OCI-LY3 (cell line): ENCODE data around the gene KCNC4.

Experiments used
- H2AFZ ChIP-seq: fragments of 200-600, 300-600 bp; shearing (Covaris generic); 2 replicates; pipeline ENCODE4 v1.6.0; 2014; ENCODE audit warnings: antibody characterized with exemption, low read depth, low read length
- H3K27ac ChIP-seq: fragments of 200-600, 300-600 bp; sonication (generic); 2 replicates; pipeline ENCODE4 v1.5.1; 2014; ENCODE audit warnings: mild to moderate bottlenecking, low read length, moderate library complexity, mixed read lengths
- H3K27me3 ChIP-seq: fragments of 200-600, 300-600 bp; sonication (generic); 2 replicates; pipeline ENCODE4 v1.6.1; 2014; ENCODE audit warnings: low read depth, low read length, mixed read lengths
- H3K36me3 ChIP-seq: fragments of 200-600, 300-600 bp; sonication (generic); replicated peaks from 2 replicates; pipeline ENCODE3; 2014; ENCODE audit warnings: low read depth, low read length, mixed read lengths
- H3K4me1 ChIP-seq: fragments of 300-600, 200-600 bp; sonication (generic); 2 replicates; pipeline ENCODE4 v1.6.1; 2014; ENCODE audit warnings: low read length, mixed read lengths
- H3K4me2 ChIP-seq: fragments of 200-600, 300-600 bp; sonication (generic); 2 replicates; pipeline ENCODE4 v1.6.1; 2014; ENCODE audit warnings: low read length, mixed read lengths
- H3K4me3 ChIP-seq: fragments of 300-600, 200-600 bp; sonication (generic); 2 replicates; pipeline ENCODE4 v1.5.1; 2014; ENCODE audit warnings: antibody characterized with exemption, mild to moderate bottlenecking, low read length, moderate library complexity
- H3K79me2 ChIP-seq: fragments of 300-600, 200-600 bp; shearing (Covaris generic); 2 replicates; pipeline ENCODE4 v1.6.1; 2014; ENCODE audit warnings: mild to moderate bottlenecking, low read length, mixed read lengths
- H3K9ac ChIP-seq: fragments of 300-600, 200-600 bp; shearing (Covaris generic); 2 replicates; pipeline ENCODE4 v1.6.0; 2014; ENCODE audit warnings: mild to moderate bottlenecking, low read length, moderate library complexity
- H3K9me3 ChIP-seq: fragments of 200-600, 300-600 bp; shearing (Covaris generic); 2 replicates; pipeline ENCODE4 v1.6.1; 2014; ENCODE audit warnings: low read length, mixed read lengths; ENCODE audit not compliant: insufficient read depth
- H4K20me1 ChIP-seq: fragments of 200-600, 300-600 bp; sonication (generic); 2 replicates; pipeline ENCODE4 v1.6.1; 2016; ENCODE audit warnings: low read length, mixed read lengths; ENCODE audit not compliant: insufficient read depth
- CTCF ChIP-seq: fragments of 200-600, 300-600 bp; sonication (generic); IDR thresholded peaks from 2 replicates; pipeline ENCODE4 v1.5.1; 2014; ENCODE audit warnings: antibody characterized with exemption, low read length, low read depth
- EZH2phosphoT487 ChIP-seq: fragments of 200-600 bp; shearing (Covaris generic); IDR thresholded peaks from 2 replicates; pipeline ENCODE4 v1.6.1; 2018; ENCODE audit warnings: antibody characterized with exemption, mixed run types, low read depth

The KCNC4 gene

GRCh38 chr1:110176299-110176956 lies 33.7 kb upstream of the KCNC4 start:
- Histone ChIP-seq H3K27ac (no peak overlapping the region), H3K4me3 (no peak overlapping the region), H3K9me3 (no peaks in the 10 kb centered on the region), H3K4me1 (no peaks in the 10 kb centered on the region), H3K79me2 (no peaks in the 10 kb centered on the region), H3K4me2 (no peak overlapping the region), H4K20me1 (no peaks in the 10 kb centered on the region), H3K36me3 (no peaks in the 10 kb centered on the region), H3K9ac (no peak overlapping the region), H2AFZ (no peak overlapping the region), H3K27me3 (no peaks in the 10 kb centered on the region)
- TF ChIP-seq EZH2phosphoT487: no peak
- no peak for TF ChIP-seq CTCF

- no peak overlapping the region for H3K9ac ChIP-seq
- no peak for TF ChIP-seq EZH2phosphoT487
- no peak for TF ChIP-seq CTCF
- no peaks in the 10 kb centered on the region for H3K9me3 ChIP-seq
- no peaks in the 10 kb centered on the region for H3K36me3 ChIP-seq
- no peak overlapping the region for H3K27ac ChIP-seq
- H3K4me3 ChIP-seq: no peak overlapping the region
- H3K4me2 ChIP-seq: no peak overlapping the region
- H3K4me1 ChIP-seq: no peaks in the 10 kb centered on the region
- H4K20me1 ChIP-seq: no peaks in the 10 kb centered on the region
- no peak overlapping the region for H2AFZ ChIP-seq
- no peaks in the 10 kb centered on the region for H3K79me2 ChIP-seq
- H3K27me3 ChIP-seq: no peaks in the 10 kb centered on the region
These were observed 32.3 kb upstream of the KCNC4 start for GRCh38 chr1:110177775-110178174.

GRCh38 chr1:110183642-110184167 lies 26.4 kb upstream of the KCNC4 start:
- H3K9ac ChIP-seq: no peak overlapping the region
- no peaks in the 10 kb centered on the region for H3K4me1 ChIP-seq
- no peak overlapping the region for H3K27ac ChIP-seq
- H3K79me2 ChIP-seq: no peaks in the 10 kb centered on the region
- no peaks in the 10 kb centered on the region for H4K20me1 ChIP-seq
- TF ChIP-seq EZH2phosphoT487: no peak
- no peak overlapping the region for H2AFZ ChIP-seq
- H3K27me3 ChIP-seq: no peaks in the 10 kb centered on the region
- H3K36me3 ChIP-seq: no peaks in the 10 kb centered on the region
- H3K9me3 ChIP-seq: no peaks in the 10 kb centered on the region
- no peak overlapping the region for H3K4me2 ChIP-seq
- no peak overlapping the region for H3K4me3 ChIP-seq

- H3K4me1 ChIP-seq: no peaks in the 10 kb centered on the region
- H3K4me2 ChIP-seq: no peak overlapping the region
- H3K4me3 ChIP-seq: no peak overlapping the region
- H3K27me3 ChIP-seq: no peaks in the 10 kb centered on the region
- no peak overlapping the region for H3K9ac ChIP-seq
- no peaks in the 10 kb centered on the region for H4K20me1 ChIP-seq
- H3K79me2 ChIP-seq: no peaks in the 10 kb centered on the region
- no peaks in the 10 kb centered on the region for H3K36me3 ChIP-seq
- TF ChIP-seq EZH2phosphoT487: no peak
- TF ChIP-seq CTCF: no peak
- no peak overlapping the region for H2AFZ ChIP-seq
- no peak overlapping the region for H3K27ac ChIP-seq
- no peaks in the 10 kb centered on the region for H3K9me3 ChIP-seq
These were observed 25.7 kb upstream of the KCNC4 start for GRCh38 chr1:110184446-110184845.
